Keratinocyte (primary cell): Measurements from ENCODE around the gene OLFML1. TPM values are rescaled to one million over a fixed set of nuclear protein-coding genes. Genes with fewer than 3 reads are reported as not detected.

ENCODE experiments used
- DNase-seq: peaks from one replicate; pipeline ENCODE4 v3.0.0-alpha.2; 2011; ENCODE audit warnings: low read depth, missing footprints, low spot score
- FAIRE-seq: peaks from 2 replicates; lab custom pipeline; 2011; peaks lifted over from hg19 to GRCh38; lab: Jason Lieb, UNC
- H2AFZ ChIP-seq: 2 replicates; pipeline ENCODE4 v1.6.0; 2012; ENCODE audit warnings: low read length, control low read depth, inconsistent platforms; ENCODE audit not compliant: control insufficient read depth
- H3K27ac ChIP-seq: 2 replicates; pipeline ENCODE4 v1.5.1; 2011; ENCODE audit warnings: low read length; ENCODE audit not compliant: control insufficient read depth, insufficient read depth
- H3K27me3 ChIP-seq: 3 replicates; pipeline ENCODE4 v1.6.0; 2011; ENCODE audit warnings: low read length; ENCODE audit not compliant: control insufficient read depth, insufficient read depth; ENCODE audit errors: extremely low read depth
- H3K36me3 ChIP-seq, 2 experiments: 2 replicates in 1 of 2; 3 replicates in 1 of 2; pipeline ENCODE4 v1.5.1; 2011; ENCODE audit warnings: low read length in 2 of 2, mild to moderate bottlenecking in 1 of 2; ENCODE audit not compliant: control insufficient read depth in 2 of 2, insufficient read depth in 2 of 2; ENCODE audit errors: extremely low read depth in 1 of 2
- H3K4me1 ChIP-seq: 3 replicates; pipeline ENCODE4 v1.5.1; 2011; ENCODE audit warnings: low read length; ENCODE audit not compliant: control insufficient read depth, insufficient read depth; ENCODE audit errors: extremely low read depth
- H3K4me2 ChIP-seq: 3 replicates; pipeline ENCODE4 v1.6.0; 2011; ENCODE audit warnings: low read depth, low read length; ENCODE audit not compliant: control insufficient read depth, insufficient read depth; ENCODE audit errors: extremely low read depth
- H3K4me3 ChIP-seq, 3 experiments: fragments of 200-600 bp in 1 of 3; sonication (generic) in 1 of 3; 2 replicates in 2 of 3; 3 replicates in 1 of 3; pipeline ENCODE4 v1.5.1; 2011 to 2016; ENCODE audit warnings: low read length in 3 of 3, mild to moderate bottlenecking in 3 of 3, control low read depth in 2 of 3, inconsistent platforms in 1 of 3, low read depth in 1 of 3, mixed read lengths in 1 of 3, mixed run types in 1 of 3, moderate library complexity in 1 of 3; ENCODE audit not compliant: control insufficient read depth in 2 of 3, insufficient read depth in 2 of 3; ENCODE audit errors: extremely low read depth in 1 of 3
- H3K79me2 ChIP-seq: 2 replicates; pipeline ENCODE4 v1.6.0; 2012; ENCODE audit warnings: low read length; ENCODE audit not compliant: control insufficient read depth, insufficient read depth
- H3K9ac ChIP-seq: 3 replicates; pipeline ENCODE4 v1.6.0; 2011; ENCODE audit warnings: low read length; ENCODE audit not compliant: control insufficient read depth, insufficient read depth; ENCODE audit errors: extremely low read depth
- H3K9me1 ChIP-seq: 3 replicates; pipeline ENCODE4 v1.6.0; 2011; ENCODE audit warnings: low read length; ENCODE audit not compliant: control insufficient read depth, insufficient read depth; ENCODE audit errors: extremely low read depth
- H3K9me3 ChIP-seq: 2 replicates; pipeline ENCODE4 v1.5.1; 2012; ENCODE audit warnings: low read depth, low read length; ENCODE audit not compliant: control insufficient read depth
- H4K20me1 ChIP-seq: 3 replicates; pipeline ENCODE4 v1.6.0; 2011; ENCODE audit warnings: low read length; ENCODE audit not compliant: control insufficient read depth, insufficient read depth; ENCODE audit errors: extremely low read depth
- EZH2 ChIP-seq: IDR thresholded peaks from one replicate; pipeline ENCODE4 v1.6.1; 2012; ENCODE audit warnings: inconsistent platforms, mild to moderate bottlenecking, low read length, moderate library complexity
- dilution Hi-C: fragments of 300-500 bp; cut with MboI; formaldehyde crosslinking; loops from one replicate; pipeline ENCODE4 v1.7.0; 2020; ENCODE audit warnings: low sequenced_read_pairs; ENCODE audit not compliant: extremely low pct_ligation_motif_present
- polyA plus RNA-seq, 5 experiments: library from polyadenylated mRNA; depleted of rRNA in 3 of 5; stranded (reverse) in 3 of 5; stranded (forward) in 1 of 5; unstranded in 1 of 5; fragments of >200 nt; gene quantifications; 1 replicate in 1 of 5; 2 replicates in 3 of 5; 3 replicates in 1 of 5; pipeline versions ENCODE4 v1.2.1 to v1.2.3, GENCODE V29; 2011 to 2012; ENCODE audit warnings: missing spikeins in 2 of 5, low read depth in 1 of 5, low replicate concordance in 1 of 5
- TF ChIP-seq, protein P1 (sequence below), 3 experiments: IDR thresholded peaks in 1 of 3; conservative IDR thresholded peaks in 1 of 3; optimal IDR thresholded peaks in 1 of 3; 2 replicates in 2 of 3; 3 replicates in 1 of 3; pipeline versions ENCODE3 to v1.5.1; 2011; ENCODE audit warnings: low read length in 3 of 3, mild to moderate bottlenecking in 3 of 3, moderate library complexity in 2 of 3, control low read depth in 1 of 3, inconsistent platforms in 1 of 3; ENCODE audit not compliant: insufficient read depth in 2 of 3; ENCODE audit errors: extremely low read depth in 1 of 3

Gene OLFML1
- polyA plus RNA-seq, 1 donor (not counting 4 experiments of a cell fraction or from before 2014, with no cell fraction given): not detected

DNA sequence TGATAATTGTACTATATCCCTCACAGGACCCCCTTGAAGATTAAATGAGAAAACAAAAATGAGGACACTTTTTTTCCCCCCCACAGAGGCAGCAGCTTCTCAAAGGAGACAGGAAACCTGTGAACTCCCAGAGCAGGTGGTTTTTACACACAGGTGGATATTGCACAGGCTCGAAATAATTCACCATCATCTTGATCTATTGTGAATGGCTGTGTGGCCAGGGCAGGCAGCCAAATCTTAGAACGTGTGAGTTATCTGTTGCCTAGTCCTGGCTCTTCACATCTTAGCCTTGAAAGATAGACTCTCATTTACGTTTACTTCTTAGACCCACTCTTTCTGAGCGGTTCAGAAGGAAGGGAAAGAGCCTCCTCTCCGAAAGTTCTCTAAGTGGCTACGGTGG is 52.0 kb downstream of the OLFML1 start:
- DNase-seq (no peak), FAIRE-seq (no peak)
- Histone ChIP-seq H3K4me3 (no peak overlapping the region), H3K27me3 (peaks cover 19% of the 10 kb centered on the region), H3K27ac (no peak overlapping the region), H4K20me1 (no peaks in the 10 kb centered on the region), H3K36me3 (no peaks in the 10 kb centered on the region), H3K9me1 (no peaks in the 10 kb centered on the region), H3K79me2 (no peaks in the 10 kb centered on the region), H2AFZ (no peak overlapping the region), H3K9me3 (no peaks in the 10 kb centered on the region), H3K9ac (no peak overlapping the region), H3K4me1 (no peaks in the 10 kb centered on the region), H3K4me2 (no peak overlapping the region)
- TF ChIP-seq, protein P1, sequence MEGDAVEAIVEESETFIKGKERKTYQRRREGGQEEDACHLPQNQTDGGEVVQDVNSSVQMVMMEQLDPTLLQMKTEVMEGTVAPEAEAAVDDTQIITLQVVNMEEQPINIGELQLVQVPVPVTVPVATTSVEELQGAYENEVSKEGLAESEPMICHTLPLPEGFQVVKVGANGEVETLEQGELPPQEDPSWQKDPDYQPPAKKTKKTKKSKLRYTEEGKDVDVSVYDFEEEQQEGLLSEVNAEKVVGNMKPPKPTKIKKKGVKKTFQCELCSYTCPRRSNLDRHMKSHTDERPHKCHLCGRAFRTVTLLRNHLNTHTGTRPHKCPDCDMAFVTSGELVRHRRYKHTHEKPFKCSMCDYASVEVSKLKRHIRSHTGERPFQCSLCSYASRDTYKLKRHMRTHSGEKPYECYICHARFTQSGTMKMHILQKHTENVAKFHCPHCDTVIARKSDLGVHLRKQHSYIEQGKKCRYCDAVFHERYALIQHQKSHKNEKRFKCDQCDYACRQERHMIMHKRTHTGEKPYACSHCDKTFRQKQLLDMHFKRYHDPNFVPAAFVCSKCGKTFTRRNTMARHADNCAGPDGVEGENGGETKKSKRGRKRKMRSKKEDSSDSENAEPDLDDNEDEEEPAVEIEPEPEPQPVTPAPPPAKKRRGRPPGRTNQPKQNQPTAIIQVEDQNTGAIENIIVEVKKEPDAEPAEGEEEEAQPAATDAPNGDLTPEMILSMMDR (optimal IDR thresholded peaks at IDR 0.05 in 1 of 3, IDR thresholded peaks at IDR 0.05 in 1 of 3, conservative IDR thresholded peaks at IDR 0.05 in 1 of 3; ENCODE audit: extremely low read depth in 1 of 3, insufficient read depth in 2 of 3, low read length in 3 of 3): no peak
- TF ChIP-seq EZH2: no peak
- dilution Hi-C loops: no loop called here

DNA sequence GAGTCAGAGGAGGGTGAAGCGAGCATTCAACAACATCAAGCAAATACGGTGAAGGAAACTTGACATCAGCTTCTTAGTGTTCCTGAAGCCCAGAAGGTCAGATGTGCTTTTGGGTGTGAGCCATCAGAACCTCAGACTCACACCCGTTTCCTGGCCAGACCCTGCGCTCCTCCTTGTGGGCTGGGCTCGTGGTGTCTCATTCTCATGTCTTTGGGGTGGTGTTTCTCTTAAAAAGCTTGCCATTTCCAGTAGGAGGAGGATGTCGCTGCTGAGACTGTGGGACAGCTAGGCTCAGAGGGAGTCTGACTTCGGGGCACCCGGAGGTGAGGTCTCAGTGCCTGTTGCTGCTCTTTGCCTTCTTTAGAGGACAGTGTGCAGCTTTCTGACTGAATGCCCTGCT is 52.7 kb downstream of the OLFML1 start:
- H3K27ac ChIP-seq: no peak overlapping the region
- DNase-seq (no peak), FAIRE-seq (no peak)
- H3K9ac ChIP-seq: no peak overlapping the region
- H3K36me3 ChIP-seq: no peaks in the 10 kb centered on the region
- no peaks in the 10 kb centered on the region for H4K20me1 ChIP-seq
- H3K4me2 ChIP-seq: no peak overlapping the region
- no peak overlapping the region for H2AFZ ChIP-seq
- TF ChIP-seq, protein P1 (optimal IDR thresholded peaks at IDR 0.05 in 1 of 3, IDR thresholded peaks at IDR 0.05 in 1 of 3, conservative IDR thresholded peaks at IDR 0.05 in 1 of 3; ENCODE audit: extremely low read depth in 1 of 3, insufficient read depth in 2 of 3, low read length in 3 of 3): no peak
- no peak for TF ChIP-seq EZH2
- H3K9me1 ChIP-seq: no peaks in the 10 kb centered on the region
- no peak overlapping the region for H3K4me3 ChIP-seq
- H3K79me2 ChIP-seq: no peaks in the 10 kb centered on the region
- H3K4me1 ChIP-seq: no peaks in the 10 kb centered on the region
- no peaks in the 10 kb centered on the region for H3K9me3 ChIP-seq
- dilution Hi-C loops: no loop called here
- peaks cover 19% of the 10 kb centered on the region for H3K27me3 ChIP-seq
